H9 (cell line): ENCODE results near the gene SLX4IP. TPM values are rescaled to one million over a fixed set of nuclear protein-coding genes. Genes with fewer than 3 reads are reported as not detected.

Source experiments
- DNase-seq: peaks from one replicate; pipeline ENCODE4 v3.0.0-alpha.2; 2017
- H2AFZ ChIP-seq: one replicate; pipeline ENCODE4 v1.6.1; 2013; ENCODE audit warnings: mild to moderate bottlenecking, low read length, control low read depth, moderate library complexity
- H2AK5ac ChIP-seq: 2 replicates; pipeline ENCODE4 v1.6.1; 2013; ENCODE audit warnings: low read length, control low read depth, mixed read lengths; ENCODE audit not compliant: insufficient read length
- H2BK120ac ChIP-seq: one replicate; pipeline ENCODE4 v1.6.1; 2013; ENCODE audit warnings: low read depth, mild to moderate bottlenecking, low read length, control low read depth, inconsistent platforms; ENCODE audit not compliant: poor library complexity, severe bottlenecking
- H2BK12ac ChIP-seq: 2 replicates; pipeline ENCODE4 v1.6.1; 2013; ENCODE audit warnings: low read length, control low read depth, mixed read lengths, low read depth; ENCODE audit not compliant: insufficient read length
- H2BK15ac ChIP-seq: 2 replicates; pipeline ENCODE4 v1.6.1; 2013; ENCODE audit warnings: low read depth, low read length, control low read depth
- H2BK20ac ChIP-seq: one replicate; pipeline ENCODE4 v1.6.1; 2013; ENCODE audit warnings: low read depth, mild to moderate bottlenecking, low read length, control low read depth, inconsistent platforms; ENCODE audit not compliant: poor library complexity, severe bottlenecking
- H2BK5ac ChIP-seq: 2 replicates; pipeline ENCODE4 v1.6.1; 2013; ENCODE audit warnings: low read length, control low read depth, mixed read lengths; ENCODE audit not compliant: insufficient read length
- H3K14ac ChIP-seq: 2 replicates; pipeline ENCODE4 v1.6.1; 2013; ENCODE audit warnings: low read length, control low read depth; ENCODE audit not compliant: insufficient read depth
- H3K18ac ChIP-seq: 2 replicates; pipeline ENCODE4 v1.6.1; 2013; ENCODE audit warnings: low read depth, mild to moderate bottlenecking, mixed read lengths, low read length, control low read depth; ENCODE audit not compliant: insufficient read length
- H3K23ac ChIP-seq: 2 replicates; pipeline ENCODE4 v1.6.1; 2013; ENCODE audit warnings: low read length, control low read depth, mixed read lengths, low read depth; ENCODE audit not compliant: insufficient read length
- H3K23me2 ChIP-seq: 2 replicates; pipeline ENCODE4 v1.6.1; 2013; ENCODE audit warnings: low read depth, mild to moderate bottlenecking, mixed read lengths, low read length, control low read depth; ENCODE audit not compliant: insufficient read length, poor library complexity, severe bottlenecking
- H3K27ac ChIP-seq: 2 replicates; pipeline ENCODE4 v1.5.1; 2013; ENCODE audit warnings: low read length, control low read depth, mixed read lengths, low read depth; ENCODE audit not compliant: insufficient read length
- H3K27me3 ChIP-seq: 2 replicates; pipeline ENCODE4 v1.6.1; 2013; ENCODE audit warnings: low read length, control low read depth, inconsistent platforms; ENCODE audit not compliant: insufficient read depth
- H3K4ac ChIP-seq: 2 replicates; pipeline ENCODE4 v1.6.1; 2013; ENCODE audit warnings: low read depth, mild to moderate bottlenecking, control low read depth, inconsistent platforms, low read length, moderate library complexity
- H3K4me1 ChIP-seq: 2 replicates; pipeline ENCODE4 v1.6.1; 2013; ENCODE audit warnings: low read length, control low read depth, inconsistent platforms; ENCODE audit not compliant: insufficient read depth
- H3K4me2 ChIP-seq: 2 replicates; pipeline ENCODE4 v1.6.1; 2013; ENCODE audit warnings: low read length, control low read depth, mixed read lengths; ENCODE audit not compliant: insufficient read length, insufficient read depth
- H3K56ac ChIP-seq: 2 replicates; pipeline ENCODE4 v1.6.1; 2013; ENCODE audit warnings: low read depth, mild to moderate bottlenecking, mixed read lengths, low read length, control low read depth; ENCODE audit not compliant: insufficient read length
- H3K79me1 ChIP-seq: 2 replicates; pipeline ENCODE4 v1.6.1; 2013; ENCODE audit warnings: low read depth, mild to moderate bottlenecking, moderate library complexity, low read length, control low read depth, inconsistent platforms; ENCODE audit not compliant: insufficient read depth, poor library complexity, severe bottlenecking
- H3K79me2 ChIP-seq: 2 replicates; pipeline ENCODE4 v1.6.1; 2013; ENCODE audit warnings: low read length, control low read depth, inconsistent platforms; ENCODE audit not compliant: insufficient read depth
- H3K9ac ChIP-seq: 2 replicates; pipeline ENCODE4 v1.6.1; 2013; ENCODE audit warnings: low read length, control low read depth, mixed read lengths; ENCODE audit not compliant: insufficient read length; ENCODE audit errors: extremely low read depth
- H3K9me3 ChIP-seq: one replicate; pipeline ENCODE4 v1.6.1; 2013; ENCODE audit warnings: low read depth, low read length, inconsistent platforms; ENCODE audit not compliant: control insufficient read depth
- H3T11ph ChIP-seq: one replicate; pipeline ENCODE4 v1.6.1; 2013; ENCODE audit warnings: mild to moderate bottlenecking, low read length, control low read depth, inconsistent platforms
- H4K20me1 ChIP-seq: one replicate; pipeline ENCODE4 v1.6.1; 2013; ENCODE audit not compliant: control insufficient read depth, insufficient read length, insufficient read depth
- H4K5ac ChIP-seq: 2 replicates; pipeline ENCODE4 v1.6.1; 2013; ENCODE audit warnings: low read depth, mild to moderate bottlenecking, mixed read lengths, low read length, control low read depth; ENCODE audit not compliant: insufficient read length
- H4K8ac ChIP-seq: replicated peaks from 2 replicates; pipeline ENCODE4 v1.6.1; 2013; ENCODE audit warnings: low read length, control low read depth, mixed read lengths, low read depth; ENCODE audit not compliant: insufficient read length
- H4K91ac ChIP-seq: 2 replicates; pipeline ENCODE4 v1.6.1; 2013; ENCODE audit warnings: low read depth, mild to moderate bottlenecking, moderate library complexity, mixed read lengths, low read length, control low read depth; ENCODE audit not compliant: insufficient read length
- H3K27ac Mint-ChIP-seq, 3 experiments: 2 replicates in 2 of 3; 3 replicates in 1 of 3; pipeline ENCODE4 v1.8.0; 2020 to 2021; ENCODE audit warnings: mixed read lengths in 3 of 3, mild to moderate bottlenecking in 1 of 3, moderate library complexity in 1 of 3
- H3K27me3 Mint-ChIP-seq: 2 replicates; pipeline ENCODE4 v1.8.0; 2021; ENCODE audit warnings: low read depth, mild to moderate bottlenecking, moderate library complexity, mixed read lengths
- H3K36me3 Mint-ChIP-seq, 3 experiments: 2 replicates in 2 of 3; 3 replicates in 1 of 3; pipeline ENCODE4 v1.8.0; 2020 to 2021; ENCODE audit warnings: low read depth in 3 of 3, mixed read lengths in 3 of 3; ENCODE audit not compliant: insufficient read depth in 1 of 3
- H3K4me1 Mint-ChIP-seq, 2 experiments: 2 replicates each; pipeline ENCODE4 v1.8.0; 2020; ENCODE audit warnings: mixed read lengths in 2 of 2
- H3K4me3 Mint-ChIP-seq, 2 experiments: 2 replicates in 1 of 2; 3 replicates in 1 of 2; pipeline ENCODE4 v1.8.0; 2020 to 2021; ENCODE audit warnings: mild to moderate bottlenecking in 2 of 2, mixed read lengths in 2 of 2, moderate library complexity in 1 of 2
- H3K9me3 Mint-ChIP-seq, 2 experiments: 2 replicates in 1 of 2; 3 replicates in 1 of 2; pipeline ENCODE4 v1.8.0; 2020; ENCODE audit warnings: mild to moderate bottlenecking in 2 of 2, mixed read lengths in 2 of 2, moderate library complexity in 1 of 2
- WGBS: extraction: QIAGEN DNeasy Blood & Tissue Kit; methylation state at CpG from one replicate; pipeline ENCODE4 v1.1.7; 2013; ENCODE audit warnings: missing lambda C conversion rate, low lambda C conversion rate, mixed read lengths; ENCODE audit not compliant: insufficient read length; ENCODE audit errors: extremely low coverage; 5-methylcytosine and 5-hydroxymethylcytosine counted together
- total RNA-seq: library from RNA; stranded (reverse); gene quantifications from 2 replicates; pipeline ENCODE4 v1.2.1, GENCODE V29; 2021
- TF ChIP-seq, protein P1 (sequence below): fragments of 200-600 bp; sonication (generic); conservative IDR thresholded peaks from 3 replicates; pipeline ENCODE4 v1.8.0; 2021; ENCODE audit warnings: antibody characterized with exemption, mild to moderate bottlenecking

The SLX4IP gene
- total RNA-seq, 1 experiment from 2014 or later, result 7.9 TPM

GRCh38 chr20:10634211-10634610, 199.1 kb downstream of the SLX4IP start:
- H3K4me1 ChIP-seq, result peaks cover 16% of the 10 kb centered on the region; the same call in 1 of the 2 replicates
- peaks cover 6% of the 10 kb centered on the region for H3K27me3 Mint-ChIP-seq

More at GRCh38 chr20:10634211-10634610, 199.1 kb downstream of the SLX4IP start:
- H3K56ac ChIP-seq, result no peak overlapping the region
- DNase-seq, result no peak
- no CpG with 5 or more reads among the region's 5 CpGs for WGBS
- H3K4me1 Mint-ChIP-seq, result peaks cover 90 to 91% of the 10 kb centered on the region in 2 experiments
- H2BK15ac ChIP-seq, result no peak overlapping the region
- no peak overlapping the region for H3K9ac ChIP-seq
- no peak overlapping the region for H3K18ac ChIP-seq
- H2BK120ac ChIP-seq, result no peak overlapping the region
- no peak overlapping the region for H2BK5ac ChIP-seq
- H2BK12ac ChIP-seq, result no peak overlapping the region
- peaks cover 9 to 23% (median 10%) of the 10 kb centered on the region in 3 experiments for H3K36me3 Mint-ChIP-seq
- TF ChIP-seq, protein P1, sequence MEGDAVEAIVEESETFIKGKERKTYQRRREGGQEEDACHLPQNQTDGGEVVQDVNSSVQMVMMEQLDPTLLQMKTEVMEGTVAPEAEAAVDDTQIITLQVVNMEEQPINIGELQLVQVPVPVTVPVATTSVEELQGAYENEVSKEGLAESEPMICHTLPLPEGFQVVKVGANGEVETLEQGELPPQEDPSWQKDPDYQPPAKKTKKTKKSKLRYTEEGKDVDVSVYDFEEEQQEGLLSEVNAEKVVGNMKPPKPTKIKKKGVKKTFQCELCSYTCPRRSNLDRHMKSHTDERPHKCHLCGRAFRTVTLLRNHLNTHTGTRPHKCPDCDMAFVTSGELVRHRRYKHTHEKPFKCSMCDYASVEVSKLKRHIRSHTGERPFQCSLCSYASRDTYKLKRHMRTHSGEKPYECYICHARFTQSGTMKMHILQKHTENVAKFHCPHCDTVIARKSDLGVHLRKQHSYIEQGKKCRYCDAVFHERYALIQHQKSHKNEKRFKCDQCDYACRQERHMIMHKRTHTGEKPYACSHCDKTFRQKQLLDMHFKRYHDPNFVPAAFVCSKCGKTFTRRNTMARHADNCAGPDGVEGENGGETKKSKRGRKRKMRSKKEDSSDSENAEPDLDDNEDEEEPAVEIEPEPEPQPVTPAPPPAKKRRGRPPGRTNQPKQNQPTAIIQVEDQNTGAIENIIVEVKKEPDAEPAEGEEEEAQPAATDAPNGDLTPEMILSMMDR, result no peak
- H4K91ac ChIP-seq, result no peak overlapping the region
- H3K27ac ChIP-seq, result no peak overlapping the region
- no peak overlapping the region for H3K4me2 ChIP-seq
- no peak overlapping the region for H3K4me3 Mint-ChIP-seq
- no peaks in the 10 kb centered on the region for H3K23me2 ChIP-seq
- no peaks in the 10 kb centered on the region for H3K9me3 ChIP-seq
- H3K27ac Mint-ChIP-seq, result no peak overlapping the region
- H3K14ac ChIP-seq, result no peak overlapping the region
- no peak overlapping the region for H3K4ac ChIP-seq
- H3K79me1 ChIP-seq, result no peaks in the 10 kb centered on the region
- H2AK5ac ChIP-seq, result no peak overlapping the region
- no peak overlapping the region for H3K23ac ChIP-seq
- H4K20me1 ChIP-seq, result no peaks in the 10 kb centered on the region
- no peak overlapping the region for H2AFZ ChIP-seq
- H3K79me2 ChIP-seq, result no peaks in the 10 kb centered on the region
- no peaks in the 10 kb centered on the region for H3K27me3 ChIP-seq
- no peak overlapping the region for H2BK20ac ChIP-seq
- no peak overlapping the region for H4K5ac ChIP-seq
- H3K9me3 Mint-ChIP-seq, result no peaks in the 10 kb centered on the region
- no peak overlapping the region for H4K8ac ChIP-seq
- no peak overlapping the region for H3T11ph ChIP-seq
